Stomach (tissue), 4 donors: ENCODE results near the gene MAP3K6.

Source experiments
- CTCF ChIP-seq, 7 experiments: fragments of 450-650 bp in 4 of 7; fragments of 200-600 bp in 3 of 7; sonication (generic) in 3 of 7; IDR thresholded peaks; one replicate each; pipeline ENCODE4 v1.5.1; 2016 to 2019; ENCODE audit warnings: antibody characterized with exemption in 7 of 7, control low read depth in 2 of 7, mild to moderate bottlenecking in 1 of 7
- POLR2A ChIP-seq, 4 donors: fragments of 450-650 bp; IDR thresholded peaks; one replicate each; pipeline ENCODE4 v1.6.1; 2016; ENCODE audit warnings: antibody characterized with exemption in 4 of 4, control low read depth in 2 of 4, mild to moderate bottlenecking in 1 of 4, moderate library complexity in 1 of 4
- POLR2AphosphoS5 ChIP-seq, 3 donors: sonication (generic); formaldehyde crosslinking; IDR thresholded peaks; one replicate each; pipeline ENCODE4 v1.6.1; 2016; ENCODE audit warnings: antibody characterized with exemption in 3 of 3

- TF ChIP-seq CTCF (IDR thresholded peaks at IDR 0.05) (no peak), POLR2A (IDR thresholded peaks at IDR 0.05) (no peak), POLR2AphosphoS5 (IDR thresholded peaks at IDR 0.05) (no peak)
Observed at GRCh38 chr1:27361553-27361952, 5.2 kb downstream of the MAP3K6 start.
